ENCODE data around the gene ABCC4.

- TF ChIP-seq, protein P1, sequence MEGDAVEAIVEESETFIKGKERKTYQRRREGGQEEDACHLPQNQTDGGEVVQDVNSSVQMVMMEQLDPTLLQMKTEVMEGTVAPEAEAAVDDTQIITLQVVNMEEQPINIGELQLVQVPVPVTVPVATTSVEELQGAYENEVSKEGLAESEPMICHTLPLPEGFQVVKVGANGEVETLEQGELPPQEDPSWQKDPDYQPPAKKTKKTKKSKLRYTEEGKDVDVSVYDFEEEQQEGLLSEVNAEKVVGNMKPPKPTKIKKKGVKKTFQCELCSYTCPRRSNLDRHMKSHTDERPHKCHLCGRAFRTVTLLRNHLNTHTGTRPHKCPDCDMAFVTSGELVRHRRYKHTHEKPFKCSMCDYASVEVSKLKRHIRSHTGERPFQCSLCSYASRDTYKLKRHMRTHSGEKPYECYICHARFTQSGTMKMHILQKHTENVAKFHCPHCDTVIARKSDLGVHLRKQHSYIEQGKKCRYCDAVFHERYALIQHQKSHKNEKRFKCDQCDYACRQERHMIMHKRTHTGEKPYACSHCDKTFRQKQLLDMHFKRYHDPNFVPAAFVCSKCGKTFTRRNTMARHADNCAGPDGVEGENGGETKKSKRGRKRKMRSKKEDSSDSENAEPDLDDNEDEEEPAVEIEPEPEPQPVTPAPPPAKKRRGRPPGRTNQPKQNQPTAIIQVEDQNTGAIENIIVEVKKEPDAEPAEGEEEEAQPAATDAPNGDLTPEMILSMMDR (IDR thresholded peaks at IDR 0.05; ENCODE audit: poor library complexity) = no peak
- TF ChIP-seq EZH2phosphoT487 (IDR thresholded peaks at IDR 0.05; ENCODE audit: low read depth, severe bottlenecking, unreplicated experiment) (no peak), EZH2 (IDR thresholded peaks at IDR 0.05; ENCODE audit: borderline replicate concordance) (no peak)
Observed at GRCh38 chr13:95133498-95133897, 167.8 kb downstream of the ABCC4 start.

Measured in hepatocyte (in vitro differentiated cells).